ENCODE measurements around the gene FKBP15.

- TF ChIP-seq CTCF (IDR thresholded peaks at IDR 0.05; ENCODE audit: poor library complexity) (no peak), EZH2 (IDR thresholded peaks at IDR 0.05; ENCODE audit: borderline replicate concordance) (no peak)
Measured at GRCh38 chr9:113269871-113270270, 48.8 kb upstream of the FKBP15 start.

All from hepatocyte (in vitro differentiated cells).